Neural cell (in vitro differentiated cells): ENCODE measurements around the gene LGI4. TPM values are rescaled to one million over a fixed set of nuclear protein-coding genes. Genes with fewer than 3 reads are reported as not detected.

Experiments used
- H2AFZ ChIP-seq: fragments of 200-600, 300-800 bp; sonication (generic), shearing (Covaris generic); 2 replicates; pipeline ENCODE4 v1.6.0; 2014; ENCODE audit warnings: low read depth, mild to moderate bottlenecking, antibody characterized with exemption, low read length, moderate library complexity
- H3F3A ChIP-seq: fragments of 200-600 bp; shearing (Covaris generic); 2 replicates; pipeline ENCODE4 v1.6.1; 2016; ENCODE audit warnings: mild to moderate bottlenecking, moderate library complexity, mixed read lengths, antibody characterized with exemption, low read length; ENCODE audit not compliant: insufficient read depth, poor library complexity, severe bottlenecking
- H3K27ac ChIP-seq: fragments of 200-600, 300-800 bp; sonication (generic), shearing (Covaris generic); 2 replicates; pipeline ENCODE4 v1.5.1; 2014; ENCODE audit warnings: mild to moderate bottlenecking, low read length, moderate library complexity
- H3K27me3 ChIP-seq: fragments of 300-800, 200-600 bp; sonication (generic), shearing (Covaris generic); 2 replicates; pipeline ENCODE4 v1.6.0; 2014; ENCODE audit warnings: mild to moderate bottlenecking, low read depth, low read length, moderate library complexity; ENCODE audit not compliant: insufficient read depth
- H3K36me3 ChIP-seq: fragments of 300-800, 200-600 bp; sonication (generic), shearing (Covaris generic); 2 replicates; pipeline ENCODE4 v1.5.1; 2014; ENCODE audit warnings: mild to moderate bottlenecking, antibody characterized with exemption, low read length, moderate library complexity; ENCODE audit not compliant: insufficient read depth
- H3K4me2 ChIP-seq: fragments of 300-800, 200-600 bp; sonication (generic), shearing (Covaris generic); 2 replicates; pipeline ENCODE4 v1.6.0; 2014; ENCODE audit warnings: mild to moderate bottlenecking, low read length
- H3K4me3 ChIP-seq: fragments of 300-800, 200-600 bp; sonication (generic), shearing (Covaris generic); 2 replicates; pipeline ENCODE4 v1.5.1; 2014; ENCODE audit warnings: mild to moderate bottlenecking, low read length, moderate library complexity
- H3K79me2 ChIP-seq: fragments of 200-600 bp; shearing (Covaris generic); replicated peaks from 2 replicates; pipeline ENCODE4 v1.6.0; 2014; ENCODE audit warnings: mild to moderate bottlenecking, low read length, moderate library complexity; ENCODE audit not compliant: insufficient read depth
- H3K9ac ChIP-seq: fragments of 300-800, 200-600 bp; sonication (generic), shearing (Covaris generic); 2 replicates; pipeline ENCODE4 v1.6.1; 2016; ENCODE audit warnings: mild to moderate bottlenecking, low read length, mixed read lengths
- H3K9me2 ChIP-seq: fragments of 200-600 bp; shearing (Covaris generic); 2 replicates; pipeline ENCODE4 v1.6.1; 2016; ENCODE audit warnings: mild to moderate bottlenecking, low read length, mixed read lengths; ENCODE audit not compliant: insufficient read depth
- H3K9me3 ChIP-seq: fragments of 200-600, 300-800 bp; sonication (generic), shearing (Covaris generic); 2 replicates; pipeline ENCODE4 v1.6.1; 2016; ENCODE audit warnings: mild to moderate bottlenecking, mixed run types, low read length, moderate library complexity, mixed read lengths
- H4K20me1 ChIP-seq: fragments of 200-600 bp; shearing (Covaris generic); 2 replicates; pipeline ENCODE4 v1.6.1; 2016; ENCODE audit warnings: mild to moderate bottlenecking, mixed run types; ENCODE audit not compliant: insufficient read depth
- EP300 ChIP-seq: fragments of 450-650 bp; conservative IDR thresholded peaks from 2 replicates; pipeline ENCODE4 v1.6.1; 2014; ENCODE audit warnings: antibody characterized with exemption, mild to moderate bottlenecking, moderate library complexity; ENCODE audit not compliant: poor library complexity, severe bottlenecking
- EZH2 ChIP-seq: fragments of 200-600, 300-800 bp; shearing (Covaris generic), sonication (generic); IDR thresholded peaks from 2 replicates; pipeline ENCODE4 v1.6.1; 2014; ENCODE audit warnings: antibody characterized with exemption, low read length, borderline replicate concordance, mild to moderate bottlenecking; ENCODE audit not compliant: insufficient read depth, poor library complexity, severe bottlenecking
- MXI1 ChIP-seq: fragments of 450-650 bp; conservative IDR thresholded peaks from 2 replicates; pipeline ENCODE4 v1.6.1; 2014; ENCODE audit warnings: antibody characterized with exemption, mild to moderate bottlenecking; ENCODE audit not compliant: poor library complexity, severe bottlenecking
- POLR2AphosphoS5 ChIP-seq: IDR thresholded peaks from 2 replicates; pipeline ENCODE4 v1.6.1; 2012
- RAD21 ChIP-seq: fragments of 450-650 bp; conservative IDR thresholded peaks from 2 replicates; pipeline ENCODE4 v1.6.1; 2014; ENCODE audit warnings: antibody characterized with exemption, mild to moderate bottlenecking, moderate library complexity
- SMC3 ChIP-seq: fragments of 450-650 bp; conservative IDR thresholded peaks from 2 replicates; pipeline ENCODE4 v1.6.1; 2014; ENCODE audit warnings: antibody characterized with exemption, mild to moderate bottlenecking, moderate library complexity; ENCODE audit not compliant: poor library complexity
- TAF1 ChIP-seq: IDR thresholded peaks from 2 replicates; pipeline ENCODE4 v1.6.1; 2012; ENCODE audit warnings: low read depth
- polyA plus RNA-seq: library from polyadenylated mRNA; depleted of rRNA; stranded (reverse); fragments of >200 nt; gene quantifications from 2 replicates; pipeline ENCODE4 v1.2.3, GENCODE V29; 2014
- TF ChIP-seq, protein P1 (sequence below): IDR thresholded peaks from 2 replicates; pipeline ENCODE4 v1.6.1; 2012; ENCODE audit warnings: borderline replicate concordance
- TF ChIP-seq, protein P2 (sequence below): fragments of 450-650 bp; IDR thresholded peaks from 2 replicates; pipeline ENCODE4 v1.5.1; 2014; ENCODE audit warnings: antibody characterized with exemption, mild to moderate bottlenecking, moderate library complexity; ENCODE audit not compliant: poor library complexity, severe bottlenecking

Gene LGI4
- polyA plus RNA-seq, 1 donor from 2014 or later: 0.63 TPM

GRCh38 chr19:35089554-35089953 lies 45.3 kb downstream of the LGI4 start:
- Histone ChIP-seq H3K27me3 (no peaks in the 10 kb centered on the region), H3K9me3 (no peaks in the 10 kb centered on the region), H3F3A (no peaks in the 10 kb centered on the region), H3K9me2 (no peaks in the 10 kb centered on the region), H2AFZ (no peak overlapping the region), H4K20me1 (no peaks in the 10 kb centered on the region), H3K9ac (no peak overlapping the region), H3K36me3 (no peaks in the 10 kb centered on the region), H3K4me2 (no peak overlapping the region), H3K79me2 (no peaks in the 10 kb centered on the region), H3K27ac (no peak overlapping the region), H3K4me3 (no peak overlapping the region)
- no peak for TF ChIP-seq TAF1

DNA sequence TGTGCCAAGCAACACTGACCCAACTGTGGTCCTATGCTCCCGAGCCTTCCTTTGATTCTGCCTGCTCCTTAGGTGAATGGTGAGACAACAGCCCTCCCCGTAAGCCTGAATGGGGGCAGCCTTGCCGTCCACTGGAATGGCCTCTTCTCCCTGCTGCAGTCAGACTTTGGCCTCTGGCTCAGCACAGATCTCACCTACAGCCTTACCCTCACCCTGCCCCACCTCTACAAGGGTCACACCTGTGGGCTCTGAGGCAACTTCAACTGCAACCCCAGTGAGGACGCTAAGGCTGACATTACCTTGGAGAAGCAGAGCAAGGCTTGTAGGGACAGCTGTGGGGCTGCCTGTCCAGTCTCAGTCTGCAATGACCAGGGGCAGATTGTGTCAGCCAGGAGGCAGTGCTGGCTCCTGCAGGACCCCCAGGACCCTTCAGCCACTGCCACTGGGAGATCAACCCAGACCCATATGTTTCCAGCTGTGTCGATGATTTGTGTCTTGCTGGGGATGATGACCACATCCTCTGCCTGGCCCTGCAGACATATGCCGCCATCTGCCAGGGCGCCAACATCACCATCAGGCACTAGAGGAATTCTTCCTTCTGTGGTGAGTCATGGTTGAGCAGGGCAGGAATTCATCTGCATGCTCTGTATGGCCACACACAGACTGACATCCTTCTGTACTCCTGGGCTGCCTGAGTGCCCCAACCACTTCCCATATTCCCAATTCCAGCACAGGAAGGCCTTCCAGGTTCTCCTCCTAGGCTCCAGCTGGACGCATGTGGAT lies 46.5 kb downstream of the LGI4 start:
- Histone ChIP-seq H3K36me3 (no peaks in the 10 kb centered on the region), H3K27me3 (no peaks in the 10 kb centered on the region), H3K9me3 (no peaks in the 10 kb centered on the region), H3K9me2 (no peaks in the 10 kb centered on the region), H4K20me1 (no peaks in the 10 kb centered on the region), H3F3A (no peaks in the 10 kb centered on the region), H3K27ac (no peak overlapping the region), H3K79me2 (no peaks in the 10 kb centered on the region), H2AFZ (no peak overlapping the region), H3K4me3 (no peak overlapping the region), H3K4me2 (no peak overlapping the region), H3K9ac (no peak overlapping the region)
- TF ChIP-seq EZH2: no peak
- TF ChIP-seq MXI1: no peak
- TF ChIP-seq TAF1: no peak
- TF ChIP-seq, protein P1, sequence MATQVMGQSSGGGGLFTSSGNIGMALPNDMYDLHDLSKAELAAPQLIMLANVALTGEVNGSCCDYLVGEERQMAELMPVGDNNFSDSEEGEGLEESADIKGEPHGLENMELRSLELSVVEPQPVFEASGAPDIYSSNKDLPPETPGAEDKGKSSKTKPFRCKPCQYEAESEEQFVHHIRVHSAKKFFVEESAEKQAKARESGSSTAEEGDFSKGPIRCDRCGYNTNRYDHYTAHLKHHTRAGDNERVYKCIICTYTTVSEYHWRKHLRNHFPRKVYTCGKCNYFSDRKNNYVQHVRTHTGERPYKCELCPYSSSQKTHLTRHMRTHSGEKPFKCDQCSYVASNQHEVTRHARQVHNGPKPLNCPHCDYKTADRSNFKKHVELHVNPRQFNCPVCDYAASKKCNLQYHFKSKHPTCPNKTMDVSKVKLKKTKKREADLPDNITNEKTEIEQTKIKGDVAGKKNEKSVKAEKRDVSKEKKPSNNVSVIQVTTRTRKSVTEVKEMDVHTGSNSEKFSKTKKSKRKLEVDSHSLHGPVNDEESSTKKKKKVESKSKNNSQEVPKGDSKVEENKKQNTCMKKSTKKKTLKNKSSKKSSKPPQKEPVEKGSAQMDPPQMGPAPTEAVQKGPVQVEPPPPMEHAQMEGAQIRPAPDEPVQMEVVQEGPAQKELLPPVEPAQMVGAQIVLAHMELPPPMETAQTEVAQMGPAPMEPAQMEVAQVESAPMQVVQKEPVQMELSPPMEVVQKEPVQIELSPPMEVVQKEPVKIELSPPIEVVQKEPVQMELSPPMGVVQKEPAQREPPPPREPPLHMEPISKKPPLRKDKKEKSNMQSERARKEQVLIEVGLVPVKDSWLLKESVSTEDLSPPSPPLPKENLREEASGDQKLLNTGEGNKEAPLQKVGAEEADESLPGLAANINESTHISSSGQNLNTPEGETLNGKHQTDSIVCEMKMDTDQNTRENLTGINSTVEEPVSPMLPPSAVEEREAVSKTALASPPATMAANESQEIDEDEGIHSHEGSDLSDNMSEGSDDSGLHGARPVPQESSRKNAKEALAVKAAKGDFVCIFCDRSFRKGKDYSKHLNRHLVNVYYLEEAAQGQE: no peak
- TF ChIP-seq RAD21: no peak
- TF ChIP-seq, protein P2, sequence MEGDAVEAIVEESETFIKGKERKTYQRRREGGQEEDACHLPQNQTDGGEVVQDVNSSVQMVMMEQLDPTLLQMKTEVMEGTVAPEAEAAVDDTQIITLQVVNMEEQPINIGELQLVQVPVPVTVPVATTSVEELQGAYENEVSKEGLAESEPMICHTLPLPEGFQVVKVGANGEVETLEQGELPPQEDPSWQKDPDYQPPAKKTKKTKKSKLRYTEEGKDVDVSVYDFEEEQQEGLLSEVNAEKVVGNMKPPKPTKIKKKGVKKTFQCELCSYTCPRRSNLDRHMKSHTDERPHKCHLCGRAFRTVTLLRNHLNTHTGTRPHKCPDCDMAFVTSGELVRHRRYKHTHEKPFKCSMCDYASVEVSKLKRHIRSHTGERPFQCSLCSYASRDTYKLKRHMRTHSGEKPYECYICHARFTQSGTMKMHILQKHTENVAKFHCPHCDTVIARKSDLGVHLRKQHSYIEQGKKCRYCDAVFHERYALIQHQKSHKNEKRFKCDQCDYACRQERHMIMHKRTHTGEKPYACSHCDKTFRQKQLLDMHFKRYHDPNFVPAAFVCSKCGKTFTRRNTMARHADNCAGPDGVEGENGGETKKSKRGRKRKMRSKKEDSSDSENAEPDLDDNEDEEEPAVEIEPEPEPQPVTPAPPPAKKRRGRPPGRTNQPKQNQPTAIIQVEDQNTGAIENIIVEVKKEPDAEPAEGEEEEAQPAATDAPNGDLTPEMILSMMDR: no peak
- no peak for TF ChIP-seq SMC3
- TF ChIP-seq POLR2AphosphoS5: no peak
- TF ChIP-seq EP300: no peak
